ENCODE measurements around the gene ATXN1. TPM values are rescaled to one million over a fixed set of nuclear protein-coding genes. Genes with fewer than 3 reads are reported as not detected.

The ATXN1 gene
- total and polyA plus RNA-seq, 2 experiments from 2014 or later: 4.8 to 9.1 TPM

GRCh38 chr6:16427124-16427523, 334.1 kb downstream of the ATXN1 start:
- no peak overlapping the region for H3K4me3 ChIP-seq
- H3K4me2 ChIP-seq: no peak overlapping the region
- H3K36me3 ChIP-seq (ENCODE audit: insufficient read depth): no peaks in the 10 kb centered on the region
- no peaks in the 10 kb centered on the region for H3K36me3 Mint-ChIP-seq (ENCODE audit: low read depth)
- H3K4me1 ChIP-seq (ENCODE audit: insufficient read depth): no peaks in the 10 kb centered on the region
- no peaks in the 10 kb centered on the region for H3K9me3 Mint-ChIP-seq
- no peaks in the 10 kb centered on the region for H3K27me3 ChIP-seq (ENCODE audit: insufficient read depth)
- H3K9me2 ChIP-seq (ENCODE audit: insufficient read depth): no peaks in the 10 kb centered on the region
- no peak overlapping the region for H2AFZ ChIP-seq
- H3K27ac ChIP-seq (ENCODE audit: low read depth): no peak overlapping the region
- no peak overlapping the region for H3K27ac Mint-ChIP-seq
- no peaks in the 10 kb centered on the region for H3F3A ChIP-seq (replicated peaks; ENCODE audit: low read depth)
- peaks cover 5% of the 10 kb centered on the region for H3K27me3 Mint-ChIP-seq (ENCODE audit: insufficient read depth, low read depth, poor library complexity)
- DNase-seq (ENCODE audit: low spot score): no peak
- no peaks in the 10 kb centered on the region for H4K20me1 ChIP-seq (replicated peaks; ENCODE audit: insufficient read depth)
- H3K79me2 ChIP-seq (replicated peaks; ENCODE audit: insufficient read depth): no peaks in the 10 kb centered on the region
- TF ChIP-seq CREB1 (CRISPR knock-in tag; IDR thresholded peaks at IDR 0.05; ENCODE audit: low read depth) (no peak), ZNF114 (CRISPR knock-in tag; IDR thresholded peaks at IDR 0.05) (no peak), ETS1 (IDR thresholded peaks at IDR 0.05) (no peak), EZH2phosphoT487 (IDR thresholded peaks at IDR 0.05; ENCODE audit: unreplicated experiment) (no peak), STAT1 (IDR thresholded peaks at IDR 0.05; ENCODE audit: unreplicated experiment) (no peak)
- no peak for ATAC-seq
- peaks cover 8% of the 10 kb centered on the region for H3K4me1 Mint-ChIP-seq
- H3K4me3 Mint-ChIP-seq: no peak overlapping the region

GRCh38 chr6:16425881-16426615, 335.2 kb downstream of the ATXN1 start:
- Mint-ChIP-seq H3K27ac (no peak overlapping the region), H3K36me3 (ENCODE audit: low read depth) (no peaks in the 10 kb centered on the region)

GRCh38 chr6:16421462-16421960, 339.7 kb downstream of the ATXN1 start:
- Histone ChIP-seq H3K4me2 (no peak overlapping the region), H3F3A (replicated peaks; ENCODE audit: low read depth) (no peaks in the 10 kb centered on the region), H3K79me2 (replicated peaks; ENCODE audit: insufficient read depth) (no peaks in the 10 kb centered on the region), H3K4me3 (no peak overlapping the region), H3K27ac (ENCODE audit: low read depth) (no peak overlapping the region), H3K4me1 (ENCODE audit: insufficient read depth) (peaks cover 15% of the 10 kb centered on the region), H3K9me2 (ENCODE audit: insufficient read depth) (no peaks in the 10 kb centered on the region), H3K27me3 (ENCODE audit: insufficient read depth) (no peaks in the 10 kb centered on the region), H4K20me1 (replicated peaks; ENCODE audit: insufficient read depth) (no peaks in the 10 kb centered on the region), H3K36me3 (ENCODE audit: insufficient read depth) (no peaks in the 10 kb centered on the region), H2AFZ (no peak overlapping the region)
- DNase-seq (ENCODE audit: low spot score) (no peak), ATAC-seq (no peak)
- Mint-ChIP-seq H3K27ac (no peak overlapping the region), H3K4me3 (no peak overlapping the region), H3K36me3 (ENCODE audit: low read depth) (no peaks in the 10 kb centered on the region), H3K9me3 (no peaks in the 10 kb centered on the region), H3K4me1 (peaks cover 23% of the 10 kb centered on the region), H3K27me3 (ENCODE audit: insufficient read depth, low read depth, poor library complexity) (peaks cover 3% of the 10 kb centered on the region)
- no peak for TF ChIP-seq ZNF462 (CRISPR knock-in tag; IDR thresholded peaks at IDR 0.05)
- TF ChIP-seq ZNF114 (CRISPR knock-in tag; IDR thresholded peaks at IDR 0.05): no peak

More at GRCh38 chr6:16425881-16426615, 335.2 kb downstream of the ATXN1 start:
- no peak overlapping the region for H3K4me2 ChIP-seq
- H3K9me2 ChIP-seq (ENCODE audit: insufficient read depth): no peaks in the 10 kb centered on the region
- no peaks in the 10 kb centered on the region for H3K79me2 ChIP-seq (replicated peaks; ENCODE audit: insufficient read depth)
- H4K20me1 ChIP-seq (replicated peaks; ENCODE audit: insufficient read depth): no peaks in the 10 kb centered on the region
- Mint-ChIP-seq H3K9me3 (no peaks in the 10 kb centered on the region), H3K27me3 (ENCODE audit: insufficient read depth, low read depth, poor library complexity) (peaks cover 5% of the 10 kb centered on the region), H3K4me3 (no peak overlapping the region), H3K4me1 (peaks cover 6% of the 10 kb centered on the region)
- H3K27ac ChIP-seq (ENCODE audit: low read depth): no peak overlapping the region
- H3F3A ChIP-seq (replicated peaks; ENCODE audit: low read depth): no peaks in the 10 kb centered on the region
- H3K27me3 ChIP-seq (ENCODE audit: insufficient read depth): no peaks in the 10 kb centered on the region
- no peak overlapping the region for H3K4me3 ChIP-seq
- no peak for TF ChIP-seq ZNF114 (CRISPR knock-in tag; IDR thresholded peaks at IDR 0.05)
- H3K36me3 ChIP-seq (ENCODE audit: insufficient read depth): no peaks in the 10 kb centered on the region
- ATAC-seq (no peak), DNase-seq (ENCODE audit: low spot score) (no peak)
- H3K4me1 ChIP-seq (ENCODE audit: insufficient read depth): peaks cover 2% of the 10 kb centered on the region
- H2AFZ ChIP-seq: no peak overlapping the region

Data from GM23338 (cell line).